HTR-8/SVneo (cell line): ENCODE measurements around the gene MAGI2.

Source experiments
- DNase-seq: peaks from one replicate; pipeline ENCODE4 v3.0.0; 2011; ENCODE audit warnings: low spot score, mixed read lengths; ENCODE audit not compliant: insufficient read length
- FAIRE-seq: peaks from 2 replicates; lab custom pipeline; 2011; peaks lifted over from hg19 to GRCh38; lab: Jason Lieb, UNC

Gene MAGI2

DNA sequence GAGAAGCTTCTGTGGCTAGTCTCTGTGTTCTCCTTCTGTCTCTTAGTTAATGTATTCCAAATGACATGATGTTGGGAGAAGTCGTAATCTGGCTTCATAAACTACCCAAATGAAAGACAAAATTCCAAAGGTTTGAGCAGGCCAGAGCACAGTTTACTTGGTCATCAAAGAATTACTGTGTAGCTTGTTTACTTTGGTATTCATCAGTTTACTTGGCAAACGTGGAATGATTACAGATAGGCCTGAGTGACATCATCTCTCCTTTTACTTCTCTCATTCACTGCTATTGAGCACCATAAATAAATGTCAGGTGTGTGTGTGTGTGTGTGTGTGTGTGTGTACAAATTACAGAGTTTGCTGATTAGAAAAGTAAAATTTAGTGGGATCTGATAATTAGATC, 1327.6 kb downstream of the MAGI2 start:
- FAIRE-seq (no peak), DNase-seq (no peak)

GRCh38 chr7:78124216-78124615, 1329.3 kb downstream of the MAGI2 start:
- FAIRE-seq: no peak
- no peak for DNase-seq

DNA sequence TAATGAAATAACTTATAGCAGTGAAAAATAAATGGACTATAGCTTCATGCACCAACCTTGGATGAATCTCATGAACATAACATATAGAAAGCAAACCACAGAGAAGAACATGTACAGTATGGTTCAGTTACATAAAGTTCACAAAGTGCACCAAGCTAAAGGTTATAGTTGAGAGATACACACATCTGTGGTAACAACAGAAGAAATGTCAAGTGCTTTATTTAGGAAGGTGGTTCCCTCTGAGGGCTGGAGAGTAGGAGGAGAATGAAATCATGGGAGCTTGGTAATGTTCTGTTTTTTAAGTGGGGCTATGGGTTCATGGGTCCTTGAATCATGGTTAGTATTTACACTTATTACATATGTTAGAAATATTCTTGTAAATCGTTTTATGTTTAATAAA, 1331.6 kb downstream of the MAGI2 start:
- FAIRE-seq: no peak
- DNase-seq: no peak

DNA sequence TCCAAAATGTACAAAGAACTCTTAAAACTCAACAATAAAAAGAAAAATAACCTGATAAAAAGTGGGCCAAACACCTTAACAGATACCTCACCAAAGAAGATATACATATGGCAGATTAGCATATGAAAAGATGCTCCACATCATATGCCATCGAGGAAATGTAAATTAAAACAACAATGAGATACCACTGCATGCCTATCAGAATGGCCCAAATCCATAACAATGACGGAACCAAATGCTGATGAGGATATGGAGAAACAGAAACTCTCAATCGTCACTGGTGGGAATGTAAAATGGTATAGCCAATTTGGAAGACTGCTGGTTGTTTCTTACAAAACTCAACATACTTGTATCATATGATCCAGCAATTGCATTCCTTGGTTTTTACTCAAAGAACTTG, 1335.0 kb downstream of the MAGI2 start:
- FAIRE-seq: no peak
- no peak for DNase-seq

- no peak for FAIRE-seq
These were observed 1337.6 kb downstream of the MAGI2 start for GRCh38 chr7:78115876-78116275.

GRCh38 chr7:78114993-78115392, 1338.5 kb downstream of the MAGI2 start:
- no peak for DNase-seq
- no peak for FAIRE-seq

More at GRCh38 chr7:78115876-78116275, 1337.6 kb downstream of the MAGI2 start:
- no peak for DNase-seq

GRCh38 chr7:78112488-78112887, 1341.0 kb downstream of the MAGI2 start:
- FAIRE-seq: no peak

GRCh38 chr7:78111386-78111785, 1342.1 kb downstream of the MAGI2 start:
- no peak for FAIRE-seq
- DNase-seq: no peak

More at GRCh38 chr7:78112488-78112887, 1341.0 kb downstream of the MAGI2 start:
- no peak for DNase-seq

DNA sequence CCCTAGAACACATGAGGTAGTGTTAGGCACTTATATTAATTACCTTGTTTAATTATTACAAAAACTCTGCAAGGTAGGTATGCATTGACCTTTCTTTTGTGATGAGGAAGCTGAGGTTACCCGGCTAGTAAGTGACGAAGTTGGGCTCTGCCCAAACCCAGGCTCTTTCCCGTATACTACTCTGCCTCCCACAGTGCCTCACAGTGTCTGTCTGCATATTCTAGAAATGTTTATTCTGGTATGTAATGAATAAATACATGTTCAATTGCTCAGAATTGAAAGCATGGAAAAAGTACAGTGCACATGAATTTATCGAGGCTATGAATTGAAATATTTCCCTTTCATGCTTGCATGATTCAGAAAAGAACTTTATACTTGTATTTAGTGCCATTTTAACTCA, 1350.0 kb downstream of the MAGI2 start:
- FAIRE-seq (no peak), DNase-seq (no peak)

DNA sequence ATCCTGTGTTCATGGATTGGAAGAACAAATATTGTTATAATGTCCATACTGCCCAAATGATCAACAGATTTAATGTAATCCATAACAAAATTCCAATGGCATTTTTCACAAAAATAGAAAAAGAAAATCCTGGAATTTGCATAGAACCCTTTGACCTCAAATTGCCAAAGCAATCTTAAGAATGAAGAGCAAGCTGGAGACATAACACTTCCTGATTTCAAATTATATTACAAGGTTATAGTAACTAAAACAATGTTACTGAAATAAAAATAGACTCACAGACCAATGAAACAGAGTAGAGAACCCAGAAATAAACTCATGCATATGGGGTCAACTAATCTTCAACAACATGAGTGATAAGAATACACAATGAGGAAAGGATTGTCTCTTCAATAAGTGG, 1352.4 kb downstream of the MAGI2 start:
- DNase-seq (no peak), FAIRE-seq (no peak)

DNA sequence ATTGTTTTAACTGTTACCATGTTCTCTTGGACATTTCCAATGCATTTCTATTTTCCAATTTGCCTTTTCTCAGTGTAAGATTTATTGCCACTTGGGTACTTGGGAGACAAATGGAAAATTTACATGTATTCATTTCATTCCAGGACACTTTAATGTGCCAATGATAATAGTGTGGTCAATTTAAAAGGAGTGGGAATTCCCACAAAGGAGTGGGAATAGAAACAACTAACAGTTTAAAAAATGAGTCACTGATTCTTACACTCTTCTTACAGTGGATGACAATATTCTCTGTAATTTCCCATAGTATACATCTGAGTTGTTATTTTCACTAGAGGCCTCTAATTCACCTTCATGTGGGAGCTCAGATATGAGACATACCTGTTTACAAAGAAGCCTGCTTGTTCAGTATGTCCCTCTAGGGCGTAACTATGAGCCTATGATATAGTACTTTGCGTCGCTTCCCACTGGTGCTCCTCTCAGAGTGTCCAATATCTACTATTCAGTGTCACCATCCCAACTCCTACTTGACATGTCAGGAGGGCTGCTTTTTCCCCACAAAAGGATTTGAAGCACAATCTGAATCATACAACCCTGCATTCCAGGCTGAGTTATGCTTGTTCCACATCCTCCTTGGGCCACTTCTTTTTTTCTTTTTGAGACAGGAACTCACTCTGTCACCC, 1353.6 kb downstream of the MAGI2 start:
- FAIRE-seq (no peak), DNase-seq (no peak)

- no peak for FAIRE-seq
- no peak for DNase-seq
These were observed 1357.9 kb downstream of the MAGI2 start for GRCh38 chr7:78095549-78095948.

DNA sequence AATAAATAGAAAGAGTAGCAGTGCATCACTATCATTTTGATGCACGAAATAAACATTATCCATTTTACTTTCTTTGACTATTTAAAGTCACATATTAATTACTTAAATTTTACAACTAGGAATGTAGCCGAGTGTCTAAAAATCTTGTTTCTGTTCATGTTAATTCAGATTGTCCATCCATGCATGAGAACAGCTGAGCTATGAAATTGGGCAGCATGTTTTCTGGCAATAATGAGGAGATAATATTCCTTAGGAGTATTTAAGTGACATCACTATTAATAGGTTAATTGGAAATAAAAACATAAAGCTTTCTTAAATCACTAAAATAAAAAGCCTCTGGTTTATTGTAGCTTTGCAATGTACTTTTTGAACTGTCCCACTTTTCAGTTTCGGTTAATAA, 1361.1 kb downstream of the MAGI2 start:
- FAIRE-seq (no peak), DNase-seq (no peak)

- no peak for DNase-seq
- FAIRE-seq: no peak
These were observed 1362.9 kb downstream of the MAGI2 start for GRCh38 chr7:78090616-78091015.

DNA sequence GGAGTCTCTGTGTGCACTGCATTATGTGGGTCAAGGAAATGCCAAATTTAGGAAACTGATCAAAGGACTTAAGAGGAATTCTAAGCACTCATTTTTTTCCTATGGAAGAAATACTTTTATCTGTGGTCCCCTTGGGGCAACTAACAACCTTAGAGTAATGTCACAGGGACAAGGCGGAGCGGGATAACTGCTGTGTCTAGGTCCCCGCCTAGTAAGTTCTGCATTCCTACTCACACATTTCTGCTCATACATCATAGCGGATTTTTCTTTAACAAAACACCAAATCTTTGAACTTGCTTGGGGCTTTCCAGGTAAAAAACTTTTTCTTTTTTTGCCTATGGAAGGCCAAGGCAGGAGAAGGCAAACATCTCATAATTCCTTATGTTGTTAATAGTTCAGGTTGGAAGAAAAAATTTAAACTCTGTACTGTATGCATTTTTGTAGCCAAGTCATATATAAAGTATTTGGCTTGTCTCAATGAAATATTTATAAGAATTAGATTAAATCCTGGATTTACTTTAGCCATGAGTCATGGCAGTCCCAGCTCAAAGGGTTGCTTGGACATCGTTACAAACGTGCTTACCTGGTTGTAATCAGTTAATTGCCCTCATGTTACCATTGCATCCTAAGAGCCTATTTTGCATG, 1369.9 kb downstream of the MAGI2 start:
- DNase-seq (no peak), FAIRE-seq (no peak)

GRCh38 chr7:78082556-78082955, 1370.9 kb downstream of the MAGI2 start:
- FAIRE-seq (no peak), DNase-seq (no peak)

GRCh38 chr7:78081888-78082287, 1371.6 kb downstream of the MAGI2 start:
- FAIRE-seq (no peak), DNase-seq (no peak)

GRCh38 chr7:78081344-78081743, 1372.1 kb downstream of the MAGI2 start:
- DNase-seq (no peak), FAIRE-seq (no peak)

DNA sequence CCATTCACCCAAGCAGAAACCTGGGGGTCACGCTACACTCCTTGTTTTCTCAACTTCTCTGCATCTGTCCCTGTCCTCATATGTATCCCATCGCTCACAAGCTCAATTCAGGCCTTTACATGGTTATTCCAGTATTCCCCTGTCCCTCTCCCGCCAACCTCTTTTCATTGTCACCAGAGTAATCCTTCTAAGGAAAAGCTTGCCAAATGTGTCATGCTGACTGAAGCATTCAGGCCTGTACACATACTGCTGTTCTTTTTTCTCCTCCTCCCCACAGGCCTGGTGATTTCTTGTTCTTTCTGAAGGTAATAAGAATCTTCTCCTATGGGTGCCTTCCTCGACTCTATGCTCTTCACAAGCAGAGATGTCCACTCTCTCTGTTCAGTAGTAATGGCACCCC, 1372.7 kb downstream of the MAGI2 start:
- FAIRE-seq: no peak
- no peak for DNase-seq

DNA sequence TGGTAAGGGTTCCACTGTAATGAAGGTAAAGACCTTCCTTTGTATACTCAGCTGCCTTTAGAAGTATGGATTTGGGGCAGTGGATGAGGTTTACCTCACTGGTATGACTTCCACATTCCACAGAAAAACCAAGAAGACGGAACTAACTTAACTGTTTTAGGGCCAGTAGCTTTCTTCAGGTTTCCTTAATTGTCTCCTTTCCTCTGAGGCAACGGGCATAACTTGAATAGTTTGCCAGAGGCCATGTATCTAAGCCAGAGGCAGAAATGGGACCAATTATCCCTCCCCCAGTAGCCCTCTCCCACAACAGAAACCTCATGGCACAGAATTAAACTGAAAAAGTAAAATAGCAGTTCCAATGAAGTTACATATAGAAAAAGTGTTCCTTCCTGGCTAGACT, 1373.2 kb downstream of the MAGI2 start:
- no peak for DNase-seq
- no peak for FAIRE-seq

DNA sequence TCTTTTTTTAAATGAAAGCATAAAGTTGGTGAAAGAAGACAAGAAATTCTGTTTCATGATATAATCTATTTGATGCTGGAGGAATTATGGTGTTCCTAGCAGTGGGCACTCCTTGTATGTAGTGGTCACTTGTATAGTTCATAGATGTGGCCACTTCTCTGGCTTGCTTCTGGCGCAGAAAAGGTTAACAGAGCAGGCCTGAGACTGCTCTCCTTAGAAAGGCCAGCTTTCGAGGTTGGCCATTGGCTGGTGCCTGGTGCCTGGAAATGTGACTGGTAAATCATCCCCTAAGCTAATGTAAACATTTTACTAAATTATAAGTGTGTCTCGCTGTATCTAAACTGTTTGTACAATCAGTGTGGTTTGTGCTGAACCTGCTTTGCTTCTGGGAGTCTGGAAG, 1378.8 kb downstream of the MAGI2 start:
- DNase-seq (no peak), FAIRE-seq (no peak)
